ENCODE data around the gene TAGLN.

TAGLN gene

DNA sequence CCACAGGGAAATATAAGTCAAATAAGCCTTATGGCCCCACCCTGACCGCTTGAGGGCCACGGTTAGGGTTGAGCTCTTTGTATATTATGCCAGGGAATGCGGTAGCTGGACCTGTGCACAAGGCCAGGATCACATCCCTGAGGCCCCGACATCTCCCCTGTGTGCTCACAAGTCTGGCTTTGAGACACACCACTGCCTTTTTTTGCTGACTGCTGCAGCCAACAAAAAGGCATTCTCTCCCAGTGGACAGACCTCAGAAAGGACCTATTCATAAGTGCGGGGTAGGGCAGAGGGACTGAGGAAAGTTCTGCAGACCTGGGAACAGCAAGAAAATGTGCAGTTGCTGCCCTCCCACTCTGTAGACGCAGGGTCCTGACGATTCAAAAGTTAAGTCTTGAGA, 24.1 kb upstream of the TAGLN start:
- Histone ChIP-seq H3K4me1 (ENCODE audit: control insufficient read depth, low read length) (peaks cover 19% of the 10 kb centered on the region), H4K20me1 (ENCODE audit: control insufficient read depth, insufficient read depth, low read depth, low read length) (no peaks in the 10 kb centered on the region), H3K9me3 (ENCODE audit: control insufficient read depth, insufficient read depth, low read length) (no peaks in the 10 kb centered on the region), H3K27ac (ENCODE audit: low read depth, low read length) (no peak overlapping the region), H3K4me2 (ENCODE audit: low read length) (no peak overlapping the region), H3K9me2 (replicated peaks; ENCODE audit: control insufficient read depth, low read length) (no peaks in the 10 kb centered on the region), H3K4me3 (ENCODE audit: low read length) (no peak overlapping the region), H3F3A (ENCODE audit: control insufficient read depth, insufficient read depth) (peaks cover 9% of the 10 kb centered on the region), H3K36me3 (ENCODE audit: control insufficient read depth, low read length) (peaks cover 16% of the 10 kb centered on the region), H3K27me3 (ENCODE audit: control insufficient read depth, low read length) (no peaks in the 10 kb centered on the region), H3K79me2 (ENCODE audit: control insufficient read depth, low read length) (peaks cover 3% of the 10 kb centered on the region; the same call in 1 of the 2 replicates)
- TF ChIP-seq EZH2phosphoT487 (IDR thresholded peaks at IDR 0.05; ENCODE audit: borderline replicate concordance, low read length) = no peak
- TF ChIP-seq, protein P1, sequence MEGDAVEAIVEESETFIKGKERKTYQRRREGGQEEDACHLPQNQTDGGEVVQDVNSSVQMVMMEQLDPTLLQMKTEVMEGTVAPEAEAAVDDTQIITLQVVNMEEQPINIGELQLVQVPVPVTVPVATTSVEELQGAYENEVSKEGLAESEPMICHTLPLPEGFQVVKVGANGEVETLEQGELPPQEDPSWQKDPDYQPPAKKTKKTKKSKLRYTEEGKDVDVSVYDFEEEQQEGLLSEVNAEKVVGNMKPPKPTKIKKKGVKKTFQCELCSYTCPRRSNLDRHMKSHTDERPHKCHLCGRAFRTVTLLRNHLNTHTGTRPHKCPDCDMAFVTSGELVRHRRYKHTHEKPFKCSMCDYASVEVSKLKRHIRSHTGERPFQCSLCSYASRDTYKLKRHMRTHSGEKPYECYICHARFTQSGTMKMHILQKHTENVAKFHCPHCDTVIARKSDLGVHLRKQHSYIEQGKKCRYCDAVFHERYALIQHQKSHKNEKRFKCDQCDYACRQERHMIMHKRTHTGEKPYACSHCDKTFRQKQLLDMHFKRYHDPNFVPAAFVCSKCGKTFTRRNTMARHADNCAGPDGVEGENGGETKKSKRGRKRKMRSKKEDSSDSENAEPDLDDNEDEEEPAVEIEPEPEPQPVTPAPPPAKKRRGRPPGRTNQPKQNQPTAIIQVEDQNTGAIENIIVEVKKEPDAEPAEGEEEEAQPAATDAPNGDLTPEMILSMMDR (IDR thresholded peaks at IDR 0.05; ENCODE audit: low read depth, low read length, poor library complexity, severe bottlenecking) = no peak

DNA sequence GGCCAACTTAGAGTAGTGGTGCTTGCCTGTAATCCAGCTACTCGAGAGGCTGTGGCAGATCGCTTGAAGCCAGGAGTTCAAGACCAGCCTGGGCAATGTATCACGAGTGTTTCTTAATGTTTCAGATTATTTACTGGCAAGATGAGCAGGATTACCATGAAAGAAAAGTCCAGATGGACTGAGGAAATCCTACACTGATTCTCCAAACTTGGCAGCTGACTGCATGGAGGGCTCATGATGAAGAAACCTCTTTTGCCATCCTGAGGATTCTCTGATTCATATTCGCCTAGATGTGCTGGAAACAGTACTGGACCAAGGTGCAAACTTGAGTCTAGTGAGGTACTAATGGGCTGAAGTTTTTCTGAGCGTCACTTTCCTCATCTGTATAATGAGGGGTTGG, 23.4 kb upstream of the TAGLN start:
- TF ChIP-seq, protein P1 (IDR thresholded peaks at IDR 0.05; ENCODE audit: low read depth, low read length, poor library complexity, severe bottlenecking) = no peak
- no peak for TF ChIP-seq EZH2phosphoT487 (IDR thresholded peaks at IDR 0.05; ENCODE audit: borderline replicate concordance, low read length)
- H3K79me2 ChIP-seq (ENCODE audit: control insufficient read depth, low read length) = peaks cover 3% of the 10 kb centered on the region; the same call in 1 of the 2 replicates
- H3K4me3 ChIP-seq (ENCODE audit: low read length) = no peak overlapping the region
- H4K20me1 ChIP-seq (ENCODE audit: control insufficient read depth, insufficient read depth, low read depth, low read length) = no peaks in the 10 kb centered on the region
- H3K36me3 ChIP-seq (ENCODE audit: control insufficient read depth, low read length) = peaks cover 10% of the 10 kb centered on the region
- H3K27ac ChIP-seq (ENCODE audit: low read depth, low read length) = no peak overlapping the region
- no peak overlapping the region for H3K4me2 ChIP-seq (ENCODE audit: low read length)
- H3K9me3 ChIP-seq (ENCODE audit: control insufficient read depth, insufficient read depth, low read length) = no peaks in the 10 kb centered on the region
- H3K4me1 ChIP-seq (ENCODE audit: control insufficient read depth, low read length) = peaks cover 26% of the 10 kb centered on the region
- no peaks in the 10 kb centered on the region for H3K27me3 ChIP-seq (ENCODE audit: control insufficient read depth, low read length)
- peaks cover 9% of the 10 kb centered on the region for H3F3A ChIP-seq (ENCODE audit: control insufficient read depth, insufficient read depth)
- H3K9me2 ChIP-seq (replicated peaks; ENCODE audit: control insufficient read depth, low read length) = no peaks in the 10 kb centered on the region

DNA sequence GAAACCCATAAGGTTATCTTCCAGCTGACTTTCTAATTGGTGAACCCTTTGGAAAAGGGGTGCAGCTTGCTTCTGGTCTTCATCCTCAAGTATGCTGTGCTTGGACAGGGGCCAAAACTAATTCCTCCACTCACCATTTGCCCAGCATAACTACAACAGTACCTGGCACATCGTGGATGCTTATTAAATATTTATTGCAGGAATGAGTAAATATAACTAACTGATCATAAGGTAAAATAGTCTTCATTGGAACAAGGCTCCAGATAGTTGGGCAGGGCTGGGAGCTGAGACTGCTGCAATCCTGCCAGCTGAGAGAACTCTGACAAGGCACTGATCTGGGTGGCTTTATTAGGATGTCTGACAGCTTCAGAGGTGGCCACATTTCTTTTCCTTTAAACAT, 23.0 kb upstream of the TAGLN start:
- Histone ChIP-seq H3K9me2 (replicated peaks; ENCODE audit: control insufficient read depth, low read length) (no peaks in the 10 kb centered on the region), H3K36me3 (ENCODE audit: control insufficient read depth, low read length) (peaks cover 6% of the 10 kb centered on the region; the same call in 1 of the 2 replicates), H4K20me1 (ENCODE audit: control insufficient read depth, insufficient read depth, low read depth, low read length) (no peaks in the 10 kb centered on the region), H3K9me3 (ENCODE audit: control insufficient read depth, insufficient read depth, low read length) (no peaks in the 10 kb centered on the region), H3K27ac (ENCODE audit: low read depth, low read length) (no peak overlapping the region), H3K4me2 (ENCODE audit: low read length) (no peak overlapping the region), H3K27me3 (ENCODE audit: control insufficient read depth, low read length) (no peaks in the 10 kb centered on the region), H3K79me2 (ENCODE audit: control insufficient read depth, low read length) (peaks cover 3% of the 10 kb centered on the region; the same call in 1 of the 2 replicates), H3F3A (ENCODE audit: control insufficient read depth, insufficient read depth) (peaks cover 9% of the 10 kb centered on the region), H3K4me1 (ENCODE audit: control insufficient read depth, low read length) (peaks cover 30% of the 10 kb centered on the region), H3K4me3 (ENCODE audit: low read length) (no peak overlapping the region)
- TF ChIP-seq, protein P1 (IDR thresholded peaks at IDR 0.05; ENCODE audit: low read depth, low read length, poor library complexity, severe bottlenecking) = no peak
- TF ChIP-seq EZH2phosphoT487 (IDR thresholded peaks at IDR 0.05; ENCODE audit: borderline replicate concordance, low read length) = no peak

Data from DOHH2 (cell line).